ENCODE measurements around the gene GRIK2. TPM values are rescaled to one million over a fixed set of nuclear protein-coding genes. Genes with fewer than 3 reads are reported as not detected.

GRIK2 gene
- polyA plus RNA-seq, 3 donors: 12.9 to 16.8 (median 14.2) TPM

- no peak for DNase-seq (ENCODE audit: extremely low read depth in 1 of 11, low read depth in 9 of 11, low spot score in 4 of 11)
These were observed 268.8 kb downstream of the GRIK2 start for GRCh38 chr6:101662111-101662897.

- no peak for DNase-seq (ENCODE audit: extremely low read depth in 1 of 11, low read depth in 9 of 11, low spot score in 4 of 11)
These were observed 269.6 kb downstream of the GRIK2 start for GRCh38 chr6:101663100-101663499.

- no peak for DNase-seq (ENCODE audit: extremely low read depth in 1 of 11, low read depth in 9 of 11, low spot score in 4 of 11)
These were observed 272.7 kb downstream of the GRIK2 start for GRCh38 chr6:101666256-101666655.

GRCh38 chr6:101668496-101669030 is 275.1 kb downstream of the GRIK2 start:
- DNase-seq (ENCODE audit: extremely low read depth in 1 of 11, low read depth in 9 of 11, low spot score in 4 of 11): no peak

- no peak for DNase-seq (ENCODE audit: extremely low read depth in 1 of 11, low read depth in 9 of 11, low spot score in 4 of 11)
These were observed 282.7 kb downstream of the GRIK2 start for GRCh38 chr6:101676187-101676586.

- DNase-seq (ENCODE audit: extremely low read depth in 1 of 11, low read depth in 9 of 11, low spot score in 4 of 11): no peak
These were observed 289.4 kb downstream of the GRIK2 start for GRCh38 chr6:101682937-101683336.

- no peak for DNase-seq (ENCODE audit: extremely low read depth in 1 of 11, low read depth in 9 of 11, low spot score in 4 of 11)
These were observed 290.4 kb downstream of the GRIK2 start for GRCh38 chr6:101683884-101684283.

- DNase-seq (ENCODE audit: extremely low read depth in 1 of 11, low read depth in 9 of 11, low spot score in 4 of 11): no peak
These were observed 293.1 kb downstream of the GRIK2 start for GRCh38 chr6:101686653-101687052.

- no peak for DNase-seq (ENCODE audit: extremely low read depth in 1 of 11, low read depth in 9 of 11, low spot score in 4 of 11)
These were observed 295.6 kb downstream of the GRIK2 start for GRCh38 chr6:101689156-101689555.

- no peak for DNase-seq (ENCODE audit: extremely low read depth in 1 of 11, low read depth in 9 of 11, low spot score in 4 of 11)
These were observed 296.2 kb downstream of the GRIK2 start for GRCh38 chr6:101689695-101690094.

GRCh38 chr6:101700655-101701054 is 307.1 kb downstream of the GRIK2 start:
- DNase-seq (ENCODE audit: extremely low read depth in 1 of 11, low read depth in 9 of 11, low spot score in 4 of 11): no peak

- no peak for DNase-seq (ENCODE audit: extremely low read depth in 1 of 11, low read depth in 9 of 11, low spot score in 4 of 11)
These were observed 309.8 kb downstream of the GRIK2 start for GRCh38 chr6:101703311-101703710.

GRCh38 chr6:101705866-101706265 is 312.4 kb downstream of the GRIK2 start:
- no peak for DNase-seq (ENCODE audit: extremely low read depth in 1 of 11, low read depth in 9 of 11, low spot score in 4 of 11)

- no peak for DNase-seq (ENCODE audit: extremely low read depth in 1 of 11, low read depth in 9 of 11, low spot score in 4 of 11)
These were observed 313.1 kb downstream of the GRIK2 start for GRCh38 chr6:101706576-101706975.

- DNase-seq (ENCODE audit: extremely low read depth in 1 of 11, low read depth in 9 of 11, low spot score in 4 of 11): no peak
These were observed 318.0 kb downstream of the GRIK2 start for GRCh38 chr6:101711518-101711917.

GRCh38 chr6:101716387-101716786 is 322.9 kb downstream of the GRIK2 start:
- no peak for DNase-seq (ENCODE audit: extremely low read depth in 1 of 11, low read depth in 9 of 11, low spot score in 4 of 11)

GRCh38 chr6:101716810-101717209 is 323.3 kb downstream of the GRIK2 start:
- DNase-seq (ENCODE audit: extremely low read depth in 1 of 11, low read depth in 9 of 11, low spot score in 4 of 11): no peak

- no peak for DNase-seq (ENCODE audit: extremely low read depth in 1 of 11, low read depth in 9 of 11, low spot score in 4 of 11)
These were observed 326.0 kb downstream of the GRIK2 start for GRCh38 chr6:101719521-101719920.

GRCh38 chr6:101722471-101722870 is 329.0 kb downstream of the GRIK2 start:
- DNase-seq (ENCODE audit: extremely low read depth in 1 of 11, low read depth in 9 of 11, low spot score in 4 of 11): no peak

GRCh38 chr6:101722991-101723579 is 329.6 kb downstream of the GRIK2 start:
- no peak for DNase-seq (ENCODE audit: extremely low read depth in 1 of 11, low read depth in 9 of 11, low spot score in 4 of 11)

GRCh38 chr6:101728388-101728787 is 334.9 kb downstream of the GRIK2 start:
- DNase-seq (ENCODE audit: extremely low read depth in 1 of 11, low read depth in 9 of 11, low spot score in 4 of 11): no peak

Measured in renal cortex interstitium (tissue), 11 donors.